GM21360 (cell line): ENCODE measurements around the gene DYNAP.

Experiments used
- ATAC-seq: cut with Tn5 transposase; IDR thresholded peaks from one replicate; pipeline ENCODE4 v1.9.1; 2021; ENCODE audit warnings: mild to moderate bottlenecking, moderate library complexity; ENCODE audit not compliant: unreplicated experiment

The DYNAP gene

GRCh38 chr18:54630963-54631362 lies 39.9 kb downstream of the DYNAP start:
- no peak for ATAC-seq

- no peak for ATAC-seq
These were observed 45.2 kb downstream of the DYNAP start for GRCh38 chr18:54636217-54636616.

DNA sequence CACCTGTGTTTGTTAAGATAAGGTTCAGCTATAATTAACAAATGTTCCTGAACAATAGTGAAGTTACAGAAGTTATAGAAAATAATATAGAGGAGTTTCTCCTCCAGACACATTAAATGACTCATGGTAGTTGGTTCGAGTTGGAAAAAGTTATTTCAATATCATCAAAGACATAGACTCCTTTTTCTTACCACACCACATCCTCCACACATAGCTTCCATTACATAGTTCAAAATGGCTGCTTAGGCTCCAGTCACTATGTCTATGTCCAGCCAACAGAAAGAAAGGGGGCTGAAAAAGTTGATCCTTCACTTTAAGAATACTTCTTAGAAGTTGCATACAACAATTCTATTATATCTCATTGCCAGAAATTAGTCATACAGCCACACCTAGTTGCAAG lies 50.7 kb downstream of the DYNAP start:
- no peak for ATAC-seq

DNA sequence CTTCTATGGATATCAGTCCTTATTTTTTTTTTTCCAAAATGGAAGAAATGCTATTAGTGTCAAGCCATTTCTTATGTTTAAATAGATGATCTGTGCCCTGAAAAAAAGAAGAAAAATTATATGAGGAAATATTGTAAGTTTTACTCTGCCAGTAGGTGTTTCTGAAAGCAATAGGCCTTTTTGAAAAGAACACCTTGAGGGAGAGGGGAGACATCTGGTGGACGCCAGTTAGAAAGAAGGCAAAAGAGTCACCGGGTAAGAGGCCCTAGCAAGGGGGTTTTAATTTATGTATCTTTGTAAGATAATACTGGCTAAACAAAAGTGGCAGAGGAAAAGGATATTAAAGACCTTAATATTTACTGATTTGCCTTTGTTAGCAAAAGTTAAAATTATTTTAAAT lies 56.1 kb downstream of the DYNAP start:
- no peak for ATAC-seq
